GM23248 (cell line): ENCODE data around the gene ASB2.

Experiments
- EZH2 ChIP-seq: fragments of 200-600 bp; sonication (generic); IDR thresholded peaks from 2 replicates; pipeline ENCODE4 v1.6.1; 2018; ENCODE audit warnings: antibody characterized with exemption, mild to moderate bottlenecking; ENCODE audit not compliant: insufficient read depth, poor library complexity, severe bottlenecking
- EZH2phosphoT487 ChIP-seq: fragments of 200-600 bp; sonication (generic); IDR thresholded peaks from 2 replicates; pipeline ENCODE4 v1.6.1; 2018; ENCODE audit warnings: antibody characterized with exemption, moderate library complexity, mild to moderate bottlenecking, low read depth; ENCODE audit not compliant: insufficient read depth

DNA sequence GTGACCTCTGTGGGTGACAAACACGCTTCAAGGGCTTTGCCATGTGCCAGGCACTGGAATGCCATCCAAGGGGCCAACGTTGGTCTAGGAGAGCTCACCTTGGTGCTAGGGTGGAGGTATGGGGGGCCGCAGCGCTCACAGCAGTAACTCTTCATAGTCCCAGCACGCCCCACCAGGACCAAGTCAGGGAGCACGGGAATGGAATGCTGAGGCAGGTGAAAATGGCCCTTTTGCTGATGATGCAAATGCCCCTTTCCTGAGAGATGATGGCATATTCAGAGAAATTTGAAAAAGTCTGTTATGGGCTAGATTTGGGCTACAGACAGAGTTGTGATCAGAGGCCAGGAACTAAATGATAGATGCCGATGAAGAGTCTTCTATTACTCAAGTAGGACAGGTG is 59.2 kb downstream of the ASB2 start:
- TF ChIP-seq EZH2 (no peak), EZH2phosphoT487 (no peak)
